HepG2 (cell line): Measurements from ENCODE around the gene OR2K2. TPM values are rescaled to one million over a fixed set of nuclear protein-coding genes. Genes with fewer than 3 reads are reported as not detected.

ENCODE experiments used
- ASH2L ChIP-seq: fragments of 300-600, 200-600 bp; sonication (generic); IDR thresholded peaks from 2 replicates; pipeline ENCODE4 v1.7.0; 2017; ENCODE audit warnings: low read depth, mild to moderate bottlenecking, moderate library complexity, mixed read lengths, low read length; ENCODE audit not compliant: insufficient read length
- DNMT3B ChIP-seq: conservative IDR thresholded peaks from 2 replicates; pipeline ENCODE4 v1.6.1; 2016; ENCODE audit warnings: missing biosample characterization, control low read depth
- GATAD1 ChIP-seq: IDR thresholded peaks from 2 replicates; pipeline ENCODE4 v1.6.1; 2016; ENCODE audit warnings: missing genetic modification reagents, missing compliant biosample characterization
- HNRNPLL ChIP-seq: fragments of 200-400 bp; formaldehyde crosslinking; IDR thresholded peaks from 2 replicates; pipeline ENCODE4 v1.6.1; 2017; ENCODE audit warnings: mild to moderate bottlenecking, low read depth, low read length; ENCODE audit not compliant: poor library complexity, severe bottlenecking
- HOXA7 ChIP-seq: sonication (generic); formaldehyde crosslinking; IDR thresholded peaks from 2 replicates; pipeline ENCODE4 v1.8.1; 2022; ENCODE audit warnings: mild to moderate bottlenecking, missing genetic modification reagents, moderate library complexity
- KAT8 ChIP-seq: IDR thresholded peaks from 2 replicates; pipeline ENCODE4 v1.6.1; 2016; ENCODE audit warnings: missing genetic modification reagents, missing compliant biosample characterization
- KLF16 ChIP-seq, 2 experiments: sonication (generic) in 1 of 2; formaldehyde crosslinking in 1 of 2; IDR thresholded peaks; 2 replicates each; pipeline versions ENCODE4 v1.6.1 to v1.8.0; 2016 to 2023; ENCODE audit warnings: missing genetic modification reagents in 2 of 2, missing compliant biosample characterization in 1 of 2
- NFIC ChIP-seq: IDR thresholded peaks from 2 replicates; pipeline ENCODE4 v1.6.1; 2012; ENCODE audit warnings: mild to moderate bottlenecking, low read length, inconsistent platforms
- RARA ChIP-seq: IDR thresholded peaks from 2 replicates; pipeline ENCODE4 v1.6.1; 2016; ENCODE audit warnings: missing genetic modification reagents, missing compliant biosample characterization
- SATB2 ChIP-seq: sonication (generic); formaldehyde crosslinking; IDR thresholded peaks from 2 replicates; pipeline ENCODE4 v1.5.0; 2020; ENCODE audit warnings: missing genetic modification reagents
- SKI ChIP-seq: fragments of 450-650 bp; IDR thresholded peaks from one replicate; pipeline ENCODE4 v1.6.1; 2018; ENCODE audit warnings: mild to moderate bottlenecking; ENCODE audit not compliant: partially characterized antibody
- TRIM24 ChIP-seq: sonication (generic); formaldehyde crosslinking; IDR thresholded peaks from 2 replicates; pipeline ENCODE4 v1.8.0; 2022; ENCODE audit warnings: mild to moderate bottlenecking, missing genetic modification reagents
- polyA plus RNA-seq, 8 experiments: library from polyadenylated mRNA; depleted of rRNA in 3 of 8; stranded (reverse) in 7 of 8; unstranded in 1 of 8; fragments of >200 nt; fragmentation: Illumina TruSeq in 4 of 8; extraction: Trizol in 4 of 8; gene quantifications; 2 replicates each; pipeline versions ENCODE4 v1.2.1 to v1.2.3, GENCODE V29; 2011 to 2016; ENCODE audit warnings: low read depth in 4 of 8, missing spikeins in 1 of 8, mixed read lengths in 1 of 8; ENCODE audit not compliant: insufficient read depth in 1 of 8
- total RNA-seq, 5 experiments: library from RNA; depleted of rRNA; stranded (reverse); fragments of >200 nt; fragmentation: Illumina TruSeq; extraction: Trizol; gene quantifications; 2 replicates each; pipeline ENCODE4 v1.2.3, GENCODE V29; 2016; ENCODE audit warnings: low read depth in 1 of 5
- TF ChIP-seq, protein P1 (sequence below): sonication (generic); formaldehyde crosslinking; IDR thresholded peaks from 2 replicates; pipeline ENCODE4 v1.8.1; 2022; ENCODE audit warnings: low read depth, mild to moderate bottlenecking, missing genetic modification reagents
- TF ChIP-seq, protein P2 (sequence below): sonication (generic); formaldehyde crosslinking; IDR thresholded peaks from 2 replicates; pipeline ENCODE4 v1.8.0; 2022; ENCODE audit warnings: mild to moderate bottlenecking, missing genetic modification reagents; ENCODE audit not compliant: insufficient replicate concordance
- TF ChIP-seq, protein P3 (sequence below): sonication (generic); formaldehyde crosslinking; IDR thresholded peaks from 2 replicates; pipeline ENCODE4 v1.5.1; 2020; ENCODE audit warnings: mild to moderate bottlenecking, missing genetic modification reagents, moderate library complexity
- TF ChIP-seq, protein P4 (sequence below): sonication (generic); formaldehyde crosslinking; conservative IDR thresholded peaks from 2 replicates; pipeline ENCODE4 v1.8.0; 2022; ENCODE audit warnings: mild to moderate bottlenecking, moderate library complexity, missing genetic modification reagents

OR2K2 gene
- total and polyA plus RNA-seq, 2 of the 13 experiments (the other 11 are each of a cell fraction or from before 2014, with no cell fraction given): not detected

GRCh38 chr9:111349766-111350165 is 19.7 kb upstream of the OR2K2 start (continued):
- TF ChIP-seq NFIC (peak; percentile 98), SKI (peak; percentile 79), GATAD1 (CRISPR knock-in tag) (peak; percentile 54; the same call in 1 of the 2 replicates), SATB2 (no peak), RARA (CRISPR knock-in tag) (peak; percentile 93), DNMT3B (CRISPR knock-in tag) (0 out of 2 replicates have a peak, but pooled peaks have one; percentile 34), KAT8 (CRISPR knock-in tag) (peak; percentile 57; the same call in 1 of the 2 replicates), KLF16 (CRISPR knock-in tag; IDR thresholded peaks at IDR 0.05) (peak in 1 of 2 experiments; percentile 75; a peak in 1 of 4 replicates), HNRNPLL (no peak), ASH2L (peak; percentile 55), HOXA7 (no peak), TRIM24 (no peak)
- TF ChIP-seq, protein P1, sequence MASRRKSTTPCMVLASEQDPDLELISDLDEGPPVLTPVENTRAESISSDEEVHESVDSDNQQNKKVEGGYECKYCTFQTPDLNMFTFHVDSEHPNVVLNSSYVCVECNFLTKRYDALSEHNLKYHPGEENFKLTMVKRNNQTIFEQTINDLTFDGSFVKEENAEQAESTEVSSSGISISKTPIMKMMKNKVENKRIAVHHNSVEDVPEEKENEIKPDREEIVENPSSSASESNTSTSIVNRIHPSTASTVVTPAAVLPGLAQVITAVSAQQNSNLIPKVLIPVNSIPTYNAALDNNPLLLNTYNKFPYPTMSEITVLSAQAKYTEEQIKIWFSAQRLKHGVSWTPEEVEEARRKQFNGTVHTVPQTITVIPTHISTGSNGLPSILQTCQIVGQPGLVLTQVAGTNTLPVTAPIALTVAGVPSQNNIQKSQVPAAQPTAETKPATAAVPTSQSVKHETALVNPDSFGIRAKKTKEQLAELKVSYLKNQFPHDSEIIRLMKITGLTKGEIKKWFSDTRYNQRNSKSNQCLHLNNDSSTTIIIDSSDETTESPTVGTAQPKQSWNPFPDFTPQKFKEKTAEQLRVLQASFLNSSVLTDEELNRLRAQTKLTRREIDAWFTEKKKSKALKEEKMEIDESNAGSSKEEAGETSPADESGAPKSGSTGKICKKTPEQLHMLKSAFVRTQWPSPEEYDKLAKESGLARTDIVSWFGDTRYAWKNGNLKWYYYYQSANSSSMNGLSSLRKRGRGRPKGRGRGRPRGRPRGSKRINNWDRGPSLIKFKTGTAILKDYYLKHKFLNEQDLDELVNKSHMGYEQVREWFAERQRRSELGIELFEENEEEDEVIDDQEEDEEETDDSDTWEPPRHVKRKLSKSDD (CRISPR knock-in tag): no peak
- TF ChIP-seq, protein P2, sequence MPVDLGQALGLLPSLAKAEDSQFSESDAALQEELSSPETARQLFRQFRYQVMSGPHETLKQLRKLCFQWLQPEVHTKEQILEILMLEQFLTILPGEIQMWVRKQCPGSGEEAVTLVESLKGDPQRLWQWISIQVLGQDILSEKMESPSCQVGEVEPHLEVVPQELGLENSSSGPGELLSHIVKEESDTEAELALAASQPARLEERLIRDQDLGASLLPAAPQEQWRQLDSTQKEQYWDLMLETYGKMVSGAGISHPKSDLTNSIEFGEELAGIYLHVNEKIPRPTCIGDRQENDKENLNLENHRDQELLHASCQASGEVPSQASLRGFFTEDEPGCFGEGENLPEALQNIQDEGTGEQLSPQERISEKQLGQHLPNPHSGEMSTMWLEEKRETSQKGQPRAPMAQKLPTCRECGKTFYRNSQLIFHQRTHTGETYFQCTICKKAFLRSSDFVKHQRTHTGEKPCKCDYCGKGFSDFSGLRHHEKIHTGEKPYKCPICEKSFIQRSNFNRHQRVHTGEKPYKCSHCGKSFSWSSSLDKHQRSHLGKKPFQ: no peak
- TF ChIP-seq, protein P3, sequence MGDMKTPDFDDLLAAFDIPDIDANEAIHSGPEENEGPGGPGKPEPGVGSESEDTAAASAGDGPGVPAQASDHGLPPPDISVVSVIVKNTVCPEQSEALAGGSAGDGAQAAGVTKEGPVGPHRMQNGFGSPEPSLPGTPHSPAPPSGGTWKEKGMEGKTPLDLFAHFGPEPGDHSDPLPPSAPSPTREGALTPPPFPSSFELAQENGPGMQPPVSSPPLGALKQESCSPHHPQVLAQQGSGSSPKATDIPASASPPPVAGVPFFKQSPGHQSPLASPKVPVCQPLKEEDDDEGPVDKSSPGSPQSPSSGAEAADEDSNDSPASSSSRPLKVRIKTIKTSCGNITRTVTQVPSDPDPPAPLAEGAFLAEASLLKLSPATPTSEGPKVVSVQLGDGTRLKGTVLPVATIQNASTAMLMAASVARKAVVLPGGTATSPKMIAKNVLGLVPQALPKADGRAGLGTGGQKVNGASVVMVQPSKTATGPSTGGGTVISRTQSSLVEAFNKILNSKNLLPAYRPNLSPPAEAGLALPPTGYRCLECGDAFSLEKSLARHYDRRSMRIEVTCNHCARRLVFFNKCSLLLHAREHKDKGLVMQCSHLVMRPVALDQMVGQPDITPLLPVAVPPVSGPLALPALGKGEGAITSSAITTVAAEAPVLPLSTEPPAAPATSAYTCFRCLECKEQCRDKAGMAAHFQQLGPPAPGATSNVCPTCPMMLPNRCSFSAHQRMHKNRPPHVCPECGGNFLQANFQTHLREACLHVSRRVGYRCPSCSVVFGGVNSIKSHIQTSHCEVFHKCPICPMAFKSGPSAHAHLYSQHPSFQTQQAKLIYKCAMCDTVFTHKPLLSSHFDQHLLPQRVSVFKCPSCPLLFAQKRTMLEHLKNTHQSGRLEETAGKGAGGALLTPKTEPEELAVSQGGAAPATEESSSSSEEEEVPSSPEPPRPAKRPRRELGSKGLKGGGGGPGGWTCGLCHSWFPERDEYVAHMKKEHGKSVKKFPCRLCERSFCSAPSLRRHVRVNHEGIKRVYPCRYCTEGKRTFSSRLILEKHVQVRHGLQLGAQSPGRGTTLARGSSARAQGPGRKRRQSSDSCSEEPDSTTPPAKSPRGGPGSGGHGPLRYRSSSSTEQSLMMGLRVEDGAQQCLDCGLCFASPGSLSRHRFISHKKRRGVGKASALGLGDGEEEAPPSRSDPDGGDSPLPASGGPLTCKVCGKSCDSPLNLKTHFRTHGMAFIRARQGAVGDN (CRISPR knock-in tag): no peak
- TF ChIP-seq, protein P4, sequence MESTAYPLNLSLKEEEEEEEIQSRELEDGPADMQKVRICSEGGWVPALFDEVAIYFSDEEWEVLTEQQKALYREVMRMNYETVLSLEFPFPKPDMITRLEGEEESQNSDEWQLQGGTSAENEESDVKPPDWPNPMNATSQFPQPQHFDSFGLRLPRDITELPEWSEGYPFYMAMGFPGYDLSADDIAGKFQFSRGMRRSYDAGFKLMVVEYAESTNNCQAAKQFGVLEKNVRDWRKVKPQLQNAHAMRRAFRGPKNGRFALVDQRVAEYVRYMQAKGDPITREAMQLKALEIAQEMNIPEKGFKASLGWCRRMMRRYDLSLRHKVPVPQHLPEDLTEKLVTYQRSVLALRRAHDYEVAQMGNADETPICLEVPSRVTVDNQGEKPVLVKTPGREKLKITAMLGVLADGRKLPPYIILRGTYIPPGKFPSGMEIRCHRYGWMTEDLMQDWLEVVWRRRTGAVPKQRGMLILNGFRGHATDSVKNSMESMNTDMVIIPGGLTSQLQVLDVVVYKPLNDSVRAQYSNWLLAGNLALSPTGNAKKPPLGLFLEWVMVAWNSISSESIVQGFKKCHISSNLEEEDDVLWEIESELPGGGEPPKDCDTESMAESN: no peak
